ENCODE results near the gene HTT-AS. TPM values are rescaled to one million over a fixed set of nuclear protein-coding genes. Genes with fewer than 3 reads are reported as not detected.
"Not testable (repeated sequence)": the region's sequence is repeated elsewhere in the genome, so short reads cannot be mapped to it uniquely, and the experiment has no call there.

HTT-AS gene
- total and polyA plus RNA-seq, 2 of the 8 experiments (the other 6 are each of a cell fraction or from before 2014, with no cell fraction given): not detected

GRCh38 chr4:3051141-3051897 is 23.0 kb downstream of the HTT-AS start:
- H3K79me2 ChIP-seq (ENCODE audit: control insufficient read depth in 1 of 2, insufficient read depth in 2 of 2, low read length in 2 of 2); H3K56ac ChIP-seq (replicated peaks; ENCODE audit: insufficient read length, low read depth, low read length); H3K4ac ChIP-seq (replicated peaks; ENCODE audit: insufficient read length, low read depth, low read length); FAIRE-seq; H3K23ac ChIP-seq (ENCODE audit: insufficient read length); H3K4me2 ChIP-seq (ENCODE audit: insufficient read depth in 1 of 2, low read depth in 2 of 2, low read length in 2 of 2); H2BK15ac ChIP-seq (ENCODE audit: low read length); CTCF ChIA-PET (ENCODE audit: partially characterized antibody); H3K79me1 ChIP-seq (ENCODE audit: low read depth, low read length); H3K27me3 ChIP-seq (replicated peaks in 1 of 4; ENCODE audit: control insufficient read depth in 3 of 4, extremely low read depth in 1 of 4, insufficient read depth in 3 of 4, low read length in 3 of 4); POLR2A ChIA-PET (ENCODE audit: partially characterized antibody); H4K91ac ChIP-seq (replicated peaks; ENCODE audit: insufficient read length, low read length); H2BK20ac ChIP-seq (ENCODE audit: low read length); DNase-seq (ENCODE audit: low read depth in 1 of 2, low spot score in 2 of 2); H3K4me3 ChIP-seq (ENCODE audit: extremely low read depth in 1 of 4, insufficient read depth in 2 of 4, low read depth in 3 of 4, low read length in 4 of 4); H2AFZ ChIP-seq (ENCODE audit: low read length); H4K8ac ChIP-seq (ENCODE audit: extremely low read depth, insufficient read depth, low read length); H3K4me1 ChIP-seq (replicated peaks in 1 of 4; ENCODE audit: control insufficient read depth in 3 of 4, insufficient read depth in 4 of 4, low read length in 3 of 4); H3K36me3 ChIP-seq (ENCODE audit: control insufficient read depth in 2 of 4, insufficient read depth in 4 of 4, low read length in 3 of 4); H2BK12ac ChIP-seq (ENCODE audit: low read depth, low read length); H3K14ac ChIP-seq (ENCODE audit: insufficient read length); H4K20me1 ChIP-seq (replicated peaks in 1 of 2; ENCODE audit: control insufficient read depth in 1 of 2, insufficient read depth in 2 of 2, low read length in 2 of 2); H2AK5ac ChIP-seq (ENCODE audit: low read depth, low read length); H3K27ac ChIP-seq (ENCODE audit: low read depth, low read length); H4K5ac ChIP-seq (ENCODE audit: insufficient read length, low read depth, low read length); H3K9ac ChIP-seq (replicated peaks in 1 of 4; ENCODE audit: extremely low read depth in 1 of 4, low read depth in 3 of 4, low read length in 3 of 4); H2BK5ac ChIP-seq (ENCODE audit: low read depth, low read length); H2BK120ac ChIP-seq (replicated peaks; ENCODE audit: low read depth, low read length); H3K18ac ChIP-seq (ENCODE audit: extremely low read depth, low read length); H3K23me2 ChIP-seq (ENCODE audit: low read depth, low read length): not testable (repeated sequence)
- 90% methylated on average over 12 of the region's 12 CpGs; no CpG with 5 or more reads in 1 of the 2 experiments for WGBS, 2 experiments (ENCODE audit: extremely low coverage in 1 of 2, insufficient coverage in 1 of 2, insufficient read length in 1 of 2, insufficient replicate concordance in 2 of 2, low coverage in 1 of 2, low lambda C conversion rate in 2 of 2, missing lambda C conversion rate in 1 of 2)
- peaks cover 15 to 28% of the 10 kb centered on the region in 2 experiments; a peak in 3 of 4 replicates for H3K9me3 ChIP-seq (ENCODE audit: insufficient read depth in 2 of 2, low read depth in 1 of 2, low read length in 1 of 2)
